CD4-positive, CD25-positive, alpha-beta regulatory T cell (primary cell): Measurements from ENCODE around the gene ARMC6. TPM values are rescaled to one million over a fixed set of nuclear protein-coding genes. Genes with fewer than 3 reads are reported as not detected.

Experiments used
- ATAC-seq, 2 donors: fragments of 150-1000 bp; cut with Tn5 transposase; one replicate each; pipeline ENCODE4 v1.10.0; 2021; ENCODE audit warnings: low read depth in 2 of 2, moderate number of reproducible peaks in 2 of 2, moderate library complexity in 1 of 2
- DNase-seq, 3 donors: peaks; one replicate each; pipeline versions ENCODE4 v3.0.0 to v3.0.0-alpha.2; 2012 to 2022; ENCODE audit warnings: mixed read lengths in 1 of 3
- H3K27ac ChIP-seq: one replicate; pipeline ENCODE4 v1.7.0; 2013; ENCODE audit warnings: mild to moderate bottlenecking, low read length; ENCODE audit not compliant: insufficient read depth, poor library complexity, severe bottlenecking
- H3K27me3 ChIP-seq: one replicate; pipeline ENCODE4 v1.7.0; 2013; ENCODE audit warnings: low read length; ENCODE audit not compliant: control insufficient read depth, insufficient read depth
- H3K36me3 ChIP-seq: one replicate; pipeline ENCODE4 v1.7.0; 2013; ENCODE audit warnings: mild to moderate bottlenecking, low read length, moderate library complexity; ENCODE audit not compliant: control insufficient read depth, insufficient read depth
- H3K4me1 ChIP-seq: 2 replicates; pipeline ENCODE4 v1.7.0; 2013; ENCODE audit warnings: mild to moderate bottlenecking, low read length; ENCODE audit not compliant: insufficient read depth, control insufficient read depth, poor library complexity, severe bottlenecking
- H3K4me3 ChIP-seq: one replicate; pipeline ENCODE4 v1.7.0; 2013; ENCODE audit warnings: low read depth, mild to moderate bottlenecking, low read length, moderate library complexity
- H3K9me3 ChIP-seq, 2 experiments: 1 replicate in 1 of 2; 2 replicates in 1 of 2; pipeline ENCODE4 v1.7.0; 2013; ENCODE audit warnings: low read length in 2 of 2, mild to moderate bottlenecking in 1 of 2, moderate library complexity in 1 of 2; ENCODE audit not compliant: control insufficient read depth in 2 of 2
- H3K27ac Mint-ChIP-seq, 3 donors: one replicate each; pipeline ENCODE4 v1.8.0; 2020 to 2022; ENCODE audit warnings: mild to moderate bottlenecking in 3 of 3, mixed read lengths in 3 of 3, moderate library complexity in 2 of 3
- H3K27me3 Mint-ChIP-seq: one replicate; pipeline ENCODE4 v1.8.0; 2022; ENCODE audit warnings: mild to moderate bottlenecking, mixed read lengths
- H3K36me3 Mint-ChIP-seq: one replicate; pipeline ENCODE4 v1.8.0; 2020; ENCODE audit warnings: mixed read lengths
- H3K4me1 Mint-ChIP-seq, 4 donors: one replicate each; pipeline ENCODE4 v1.8.0; 2020 to 2022; ENCODE audit warnings: mixed read lengths in 4 of 4, mild to moderate bottlenecking in 1 of 4
- H3K4me3 Mint-ChIP-seq, 4 donors: one replicate each; pipeline ENCODE4 v1.8.0; 2020 to 2022; ENCODE audit warnings: mild to moderate bottlenecking in 4 of 4, mixed read lengths in 4 of 4, moderate library complexity in 3 of 4
- H3K9me3 Mint-ChIP-seq, 7 donors: one replicate each; pipeline ENCODE4 v1.8.0; 2020 to 2022; ENCODE audit warnings: mixed read lengths in 7 of 7, mild to moderate bottlenecking in 3 of 7, moderate library complexity in 2 of 7
- polyA plus RNA-seq, 4 donors: library from polyadenylated mRNA; unstranded; fragments of 300-500 nt; fragmentation: Illumina TruSeq; gene quantifications; one replicate each; pipeline ENCODE4 v1.2.3, GENCODE V29; 2021
- total RNA-seq: library from RNA; stranded (reverse); gene quantifications from one replicate; pipeline ENCODE4 v1.2.3, GENCODE V29; 2022

ARMC6 gene
- total and polyA plus RNA-seq, 5 donors from 2014 or later, result 14.2 to 36.5 (median 30.6) TPM

DNA sequence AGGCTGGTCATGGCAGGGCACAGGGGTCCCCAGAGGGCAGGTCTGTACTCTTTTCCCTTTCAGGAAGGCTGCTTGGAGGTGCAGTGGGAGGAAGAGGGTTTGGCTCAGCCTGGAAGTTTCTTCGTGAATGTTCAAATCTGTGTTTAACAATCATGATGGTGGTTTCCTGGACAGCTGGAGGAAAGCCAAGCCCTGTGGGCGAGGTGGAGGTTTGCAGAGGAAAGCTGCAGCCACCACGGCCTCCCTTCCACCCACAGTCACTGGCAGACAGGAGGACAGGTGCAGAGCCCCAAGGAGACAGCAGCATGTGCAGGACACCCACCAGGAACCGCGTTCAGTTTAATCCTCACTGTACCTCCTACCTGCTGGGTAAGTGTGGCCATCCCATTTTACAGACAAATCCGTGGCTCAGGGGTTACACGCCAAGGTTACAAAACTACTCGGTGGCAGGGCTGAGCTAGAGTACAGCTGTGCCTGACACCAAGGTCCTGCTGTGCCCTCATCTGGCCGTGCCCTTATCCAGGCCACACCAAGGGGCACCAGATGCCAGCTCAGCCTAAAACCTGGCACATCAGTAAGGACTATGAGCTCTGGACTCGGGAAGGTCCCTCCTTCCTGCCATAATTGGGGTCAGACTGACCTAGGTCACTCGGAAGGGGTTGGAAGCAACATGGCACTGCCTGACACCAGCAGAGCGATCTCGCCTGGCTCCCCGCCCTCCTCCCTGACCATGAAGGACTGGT, 34.2 kb upstream of the ARMC6 start:
- peaks cover 34% of the 10 kb centered on the region for H3K36me3 ChIP-seq
- H3K4me1 ChIP-seq, result no peaks in the 10 kb centered on the region
- no peaks in the 10 kb centered on the region for H3K9me3 Mint-ChIP-seq
- H3K9me3 ChIP-seq, result no peaks in the 10 kb centered on the region
- H3K27ac Mint-ChIP-seq, result peak overlapping the region; percentile 26 to 77 (median 41)
- peaks cover 42% of the 10 kb centered on the region for H3K36me3 Mint-ChIP-seq
- H3K4me1 Mint-ChIP-seq, result peaks cover 0 to 18% (median 13%) of the 10 kb centered on the region in 4 donors
- H3K4me3 Mint-ChIP-seq, result no peak overlapping the region
- no peak for ATAC-seq
- no peak overlapping the region for H3K27ac ChIP-seq
- no peaks in the 10 kb centered on the region for H3K27me3 ChIP-seq
- DNase-seq, result no peak
- H3K27me3 Mint-ChIP-seq, result no peaks in the 10 kb centered on the region
- no peak overlapping the region for H3K4me3 ChIP-seq

DNA sequence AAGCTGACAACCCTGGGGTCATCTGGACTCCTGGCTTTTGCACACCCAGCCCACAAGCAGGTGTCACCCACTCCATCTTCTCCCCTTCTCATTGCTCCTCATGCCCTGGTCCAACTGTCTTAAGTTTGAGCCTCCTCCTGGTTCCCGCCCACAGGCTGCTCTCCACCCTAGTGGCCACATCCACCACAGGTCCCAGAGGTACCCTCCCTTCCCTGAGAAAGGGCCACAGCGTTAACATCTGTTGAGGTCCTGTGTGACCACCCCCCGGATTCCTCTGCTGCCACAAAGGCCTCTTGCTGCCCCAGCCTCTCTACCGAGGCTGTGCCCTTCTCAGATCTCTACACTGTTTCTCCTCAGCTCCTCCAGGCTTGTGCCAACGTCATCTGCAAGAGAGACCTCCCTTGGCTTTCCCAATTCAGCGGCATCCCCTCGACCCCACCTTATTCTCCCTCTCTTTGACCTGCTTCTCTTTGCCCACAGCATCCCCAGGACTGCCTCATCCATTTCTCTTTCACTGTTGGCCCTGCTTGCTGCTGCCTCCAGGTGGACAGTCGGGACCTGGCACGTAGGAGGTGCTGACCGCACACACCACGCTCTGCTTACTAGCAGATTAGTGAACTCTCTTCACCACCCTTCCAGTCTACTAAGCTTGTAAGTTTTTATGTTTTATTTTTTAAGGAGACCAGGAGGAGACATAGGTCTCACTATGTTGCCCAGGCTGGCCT, 33.3 kb upstream of the ARMC6 start:
- Mint-ChIP-seq H3K27me3 (no peaks in the 10 kb centered on the region), H3K4me1 (peaks cover 0 to 18% (median 13%) of the 10 kb centered on the region in 4 donors), H3K36me3 (peaks cover 46% of the 10 kb centered on the region), H3K27ac (peak overlapping the region; percentile 23 to 49 (median 41)), H3K4me3 (peak overlapping the region in 2 of 4 donors; percentile 21 to 46), H3K9me3 (no peaks in the 10 kb centered on the region)
- H3K4me3 ChIP-seq, result no peak overlapping the region
- no peaks in the 10 kb centered on the region for H3K27me3 ChIP-seq
- DNase-seq (no peak), ATAC-seq (no peak)
- no peaks in the 10 kb centered on the region for H3K4me1 ChIP-seq
- H3K36me3 ChIP-seq, result peaks cover 38% of the 10 kb centered on the region
- no peaks in the 10 kb centered on the region for H3K9me3 ChIP-seq
- no peak overlapping the region for H3K27ac ChIP-seq

DNA sequence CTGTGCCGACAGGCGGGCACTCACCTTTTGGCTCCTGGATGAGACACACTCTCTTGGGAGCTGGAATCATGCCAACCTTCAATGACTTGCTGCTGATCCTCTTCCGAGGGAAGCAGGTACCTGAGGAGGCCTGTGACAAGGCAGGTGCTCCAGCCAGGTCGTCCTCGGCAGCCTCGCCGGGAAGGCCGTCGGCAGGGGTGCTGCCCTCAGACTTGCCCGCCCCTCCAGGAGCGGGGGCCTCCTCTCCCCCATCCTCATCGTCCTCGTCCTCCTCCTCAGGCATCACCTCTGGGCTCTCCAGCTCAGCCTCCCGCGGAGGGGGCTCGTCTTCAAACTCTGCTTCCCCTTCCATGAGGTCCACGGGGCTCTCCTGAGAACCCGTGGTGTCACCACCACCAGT, 29.3 kb upstream of the ARMC6 start:
- peaks cover 0 to 10% (median 8%) of the 10 kb centered on the region in 4 donors for H3K4me1 Mint-ChIP-seq
- Histone ChIP-seq H3K9me3 (no peaks in the 10 kb centered on the region), H3K27me3 (no peaks in the 10 kb centered on the region), H3K27ac (no peak overlapping the region), H3K4me1 (no peaks in the 10 kb centered on the region), H3K36me3 (peaks cover 62% of the 10 kb centered on the region), H3K4me3 (no peak overlapping the region)
- H3K9me3 Mint-ChIP-seq, result no peaks in the 10 kb centered on the region
- no peak overlapping the region for H3K4me3 Mint-ChIP-seq
- DNase-seq (no peak), ATAC-seq (no peak)
- H3K27me3 Mint-ChIP-seq, result no peaks in the 10 kb centered on the region
- H3K36me3 Mint-ChIP-seq, result peaks cover 39% of the 10 kb centered on the region
- H3K27ac Mint-ChIP-seq, result no peak overlapping the region

DNA sequence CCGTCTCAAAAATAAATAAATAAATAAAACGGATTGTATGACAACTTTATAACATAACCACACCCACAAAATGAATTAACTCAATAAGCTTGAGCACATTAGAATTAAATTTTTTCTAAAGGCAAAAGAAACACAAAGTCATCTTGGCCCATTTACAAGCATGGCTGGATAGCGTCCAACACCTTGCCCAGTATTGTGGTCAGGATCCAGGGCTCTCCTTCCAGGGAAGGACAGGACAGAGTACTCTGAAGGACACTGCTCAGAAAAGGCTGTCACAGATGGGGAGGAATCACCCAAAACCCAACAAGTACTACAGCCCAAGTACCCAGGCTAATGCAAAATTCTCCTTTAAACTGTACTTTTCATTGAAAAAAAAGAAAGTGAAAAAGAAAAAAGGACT, 27.2 kb upstream of the ARMC6 start:
- no peak overlapping the region for H3K27ac Mint-ChIP-seq

DNA sequence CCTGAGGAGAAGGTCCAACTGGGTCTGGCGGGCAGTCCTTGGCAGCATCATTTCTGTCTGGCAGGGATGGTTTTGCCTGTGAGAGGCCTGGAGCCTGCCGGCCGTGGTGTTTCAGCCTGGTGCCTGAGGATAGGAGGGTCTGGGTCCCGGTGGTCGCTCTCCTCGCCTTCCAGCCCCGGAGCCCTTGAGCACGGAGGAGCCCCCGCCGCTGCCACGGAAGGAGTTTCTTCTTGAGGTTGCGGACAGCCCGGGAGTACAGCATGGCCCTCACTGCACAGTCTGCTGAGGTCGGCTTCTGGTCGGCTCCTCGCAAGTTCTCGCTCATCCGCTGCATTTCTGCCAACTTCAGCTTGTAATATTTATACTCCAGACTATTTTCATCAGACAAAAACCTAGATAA, 23.5 kb upstream of the ARMC6 start:
- H3K27ac Mint-ChIP-seq, result peak overlapping the region in 1 of 3 donors; percentile 33
- Histone ChIP-seq H3K4me1 (no peaks in the 10 kb centered on the region), H3K4me3 (no peak overlapping the region), H3K36me3 (peaks cover 73% of the 10 kb centered on the region), H3K9me3 (no peaks in the 10 kb centered on the region), H3K27me3 (no peaks in the 10 kb centered on the region), H3K27ac (no peak overlapping the region)
- DNase-seq (no peak), ATAC-seq (no peak)
- no peaks in the 10 kb centered on the region for H3K4me1 Mint-ChIP-seq
- no peaks in the 10 kb centered on the region for H3K9me3 Mint-ChIP-seq
- no peaks in the 10 kb centered on the region for H3K27me3 Mint-ChIP-seq
- H3K36me3 Mint-ChIP-seq, result peaks cover 40% of the 10 kb centered on the region
- no peak overlapping the region for H3K4me3 Mint-ChIP-seq

More for the DNA sequence above, 27.2 kb upstream of the ARMC6 start:
- H3K36me3 ChIP-seq, result peaks cover 70% of the 10 kb centered on the region
- no peak for ATAC-seq
- no peaks in the 10 kb centered on the region for H3K4me1 ChIP-seq
- no peak overlapping the region for H3K27ac ChIP-seq
- Mint-ChIP-seq H3K4me1 (peaks cover 0 to 2% (median 0%) of the 10 kb centered on the region in 4 donors), H3K9me3 (no peaks in the 10 kb centered on the region), H3K27me3 (no peaks in the 10 kb centered on the region), H3K36me3 (peaks cover 43% of the 10 kb centered on the region), H3K4me3 (no peak overlapping the region)
- no peak overlapping the region for H3K4me3 ChIP-seq
- no peaks in the 10 kb centered on the region for H3K9me3 ChIP-seq
- no peak for DNase-seq
- H3K27me3 ChIP-seq, result no peaks in the 10 kb centered on the region

DNA sequence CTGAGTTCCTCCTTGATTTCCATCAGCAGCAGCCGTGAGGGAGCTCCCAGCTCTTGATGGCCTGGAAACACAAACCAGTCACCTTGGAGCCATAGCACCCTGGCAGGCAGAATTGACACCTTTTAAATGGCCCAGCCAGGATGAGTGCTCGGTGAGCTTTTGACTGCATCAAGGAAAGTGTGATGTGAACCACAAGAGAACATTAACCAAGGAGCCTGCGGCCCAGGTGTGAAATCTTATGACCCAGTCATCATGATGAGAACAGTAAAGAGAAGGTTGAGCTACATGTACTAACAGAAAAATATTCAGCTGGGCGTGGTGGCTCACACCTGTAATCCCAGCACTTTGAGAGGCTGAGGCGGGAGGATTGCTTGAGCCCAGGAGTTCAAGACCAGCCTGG, 22.9 kb upstream of the ARMC6 start:
- Mint-ChIP-seq H3K27ac (no peak overlapping the region), H3K4me1 (peaks cover 0 to under 1% (median 0%) of the 10 kb centered on the region in 4 donors), H3K4me3 (no peak overlapping the region), H3K36me3 (peaks cover 37% of the 10 kb centered on the region), H3K9me3 (no peaks in the 10 kb centered on the region), H3K27me3 (no peaks in the 10 kb centered on the region)
- Histone ChIP-seq H3K27ac (no peak overlapping the region), H3K4me1 (no peaks in the 10 kb centered on the region), H3K36me3 (peaks cover 67% of the 10 kb centered on the region), H3K27me3 (no peaks in the 10 kb centered on the region), H3K4me3 (no peak overlapping the region), H3K9me3 (no peaks in the 10 kb centered on the region)
- ATAC-seq (no peak), DNase-seq (no peak)

DNA sequence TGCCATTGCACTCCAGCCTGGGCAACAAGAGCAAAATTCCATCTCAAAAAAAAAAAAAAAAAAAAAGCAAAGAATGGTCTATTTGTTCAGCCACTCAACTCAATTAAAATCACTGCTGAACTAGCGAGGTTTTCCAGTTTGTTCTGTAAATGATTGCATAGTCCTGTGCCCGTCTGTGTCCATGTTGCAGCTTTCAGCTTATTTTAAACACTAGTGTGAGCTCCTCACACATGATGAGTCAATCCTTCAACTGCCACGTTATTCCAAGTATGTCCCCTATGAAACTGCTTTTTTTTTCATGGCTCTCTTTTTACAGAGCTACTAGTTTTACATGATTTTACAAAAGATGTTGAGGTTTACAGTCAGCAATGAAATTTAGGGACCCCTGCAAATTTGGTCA, 12.3 kb upstream of the ARMC6 start:
- ATAC-seq (no peak), DNase-seq (no peak)
- H3K4me3 ChIP-seq, result no peak overlapping the region
- Mint-ChIP-seq H3K9me3 (peaks cover 0 to 1% (median 0%) of the 10 kb centered on the region in 7 donors), H3K4me1 (peaks cover 0 to 28% (median 20%) of the 10 kb centered on the region in 4 donors), H3K27me3 (no peaks in the 10 kb centered on the region), H3K4me3 (no peak overlapping the region), H3K27ac (peak overlapping the region in 1 of 3 donors; percentile 86), H3K36me3 (peaks cover 41% of the 10 kb centered on the region)
- peaks cover 7% of the 10 kb centered on the region for H3K4me1 ChIP-seq
- H3K27ac ChIP-seq, result no peak overlapping the region
- no peaks in the 10 kb centered on the region for H3K9me3 ChIP-seq
- peaks cover 65% of the 10 kb centered on the region for H3K36me3 ChIP-seq
- H3K27me3 ChIP-seq, result no peaks in the 10 kb centered on the region
